Keratinocyte (primary cell): ENCODE results near the gene RPAP2. TPM values are rescaled to one million over a fixed set of nuclear protein-coding genes. Genes with fewer than 3 reads are reported as not detected.
A peak's percentile ranks its signal among the peaks of the same experiment; 100 is the strongest.

Experiments
- DNase-seq: peaks from one replicate; pipeline ENCODE4 v3.0.0-alpha.2; 2011; ENCODE audit warnings: low read depth, missing footprints, low spot score
- FAIRE-seq: peaks from 2 replicates; lab custom pipeline; 2011; peaks lifted over from hg19 to GRCh38; lab: Jason Lieb, UNC
- H2AFZ ChIP-seq: 2 replicates; pipeline ENCODE4 v1.6.0; 2012; ENCODE audit warnings: low read length, control low read depth, inconsistent platforms; ENCODE audit not compliant: control insufficient read depth
- H3K27ac ChIP-seq: 2 replicates; pipeline ENCODE4 v1.5.1; 2011; ENCODE audit warnings: low read length; ENCODE audit not compliant: control insufficient read depth, insufficient read depth
- H3K27me3 ChIP-seq: 3 replicates; pipeline ENCODE4 v1.6.0; 2011; ENCODE audit warnings: low read length; ENCODE audit not compliant: control insufficient read depth, insufficient read depth; ENCODE audit errors: extremely low read depth
- H3K36me3 ChIP-seq, 2 experiments: 2 replicates in 1 of 2; 3 replicates in 1 of 2; pipeline ENCODE4 v1.5.1; 2011; ENCODE audit warnings: low read length in 2 of 2, mild to moderate bottlenecking in 1 of 2; ENCODE audit not compliant: control insufficient read depth in 2 of 2, insufficient read depth in 2 of 2; ENCODE audit errors: extremely low read depth in 1 of 2
- H3K4me1 ChIP-seq: 3 replicates; pipeline ENCODE4 v1.5.1; 2011; ENCODE audit warnings: low read length; ENCODE audit not compliant: control insufficient read depth, insufficient read depth; ENCODE audit errors: extremely low read depth
- H3K4me2 ChIP-seq: 3 replicates; pipeline ENCODE4 v1.6.0; 2011; ENCODE audit warnings: low read depth, low read length; ENCODE audit not compliant: control insufficient read depth, insufficient read depth; ENCODE audit errors: extremely low read depth
- H3K4me3 ChIP-seq, 3 experiments: fragments of 200-600 bp in 1 of 3; sonication (generic) in 1 of 3; 2 replicates in 2 of 3; 3 replicates in 1 of 3; pipeline ENCODE4 v1.5.1; 2011 to 2016; ENCODE audit warnings: low read length in 3 of 3, mild to moderate bottlenecking in 3 of 3, control low read depth in 2 of 3, inconsistent platforms in 1 of 3, low read depth in 1 of 3, mixed read lengths in 1 of 3, mixed run types in 1 of 3, moderate library complexity in 1 of 3; ENCODE audit not compliant: control insufficient read depth in 2 of 3, insufficient read depth in 2 of 3; ENCODE audit errors: extremely low read depth in 1 of 3
- H3K79me2 ChIP-seq: 2 replicates; pipeline ENCODE4 v1.6.0; 2012; ENCODE audit warnings: low read length; ENCODE audit not compliant: control insufficient read depth, insufficient read depth
- H3K9ac ChIP-seq: 3 replicates; pipeline ENCODE4 v1.6.0; 2011; ENCODE audit warnings: low read length; ENCODE audit not compliant: control insufficient read depth, insufficient read depth; ENCODE audit errors: extremely low read depth
- H3K9me1 ChIP-seq: 3 replicates; pipeline ENCODE4 v1.6.0; 2011; ENCODE audit warnings: low read length; ENCODE audit not compliant: control insufficient read depth, insufficient read depth; ENCODE audit errors: extremely low read depth
- H3K9me3 ChIP-seq: 2 replicates; pipeline ENCODE4 v1.5.1; 2012; ENCODE audit warnings: low read depth, low read length; ENCODE audit not compliant: control insufficient read depth
- H4K20me1 ChIP-seq: 3 replicates; pipeline ENCODE4 v1.6.0; 2011; ENCODE audit warnings: low read length; ENCODE audit not compliant: control insufficient read depth, insufficient read depth; ENCODE audit errors: extremely low read depth
- CTCF ChIP-seq, 3 experiments: IDR thresholded peaks in 1 of 3; conservative IDR thresholded peaks in 1 of 3; optimal IDR thresholded peaks in 1 of 3; 2 replicates in 2 of 3; 3 replicates in 1 of 3; pipeline versions ENCODE3 to v1.5.1; 2011; ENCODE audit warnings: low read length in 3 of 3, mild to moderate bottlenecking in 3 of 3, moderate library complexity in 2 of 3, control low read depth in 1 of 3, inconsistent platforms in 1 of 3; ENCODE audit not compliant: insufficient read depth in 2 of 3; ENCODE audit errors: extremely low read depth in 1 of 3
- EZH2 ChIP-seq: IDR thresholded peaks from one replicate; pipeline ENCODE4 v1.6.1; 2012; ENCODE audit warnings: inconsistent platforms, mild to moderate bottlenecking, low read length, moderate library complexity
- dilution Hi-C: fragments of 300-500 bp; cut with MboI; formaldehyde crosslinking; loops from one replicate; pipeline ENCODE4 v1.7.0; 2020; ENCODE audit warnings: low sequenced_read_pairs; ENCODE audit not compliant: extremely low pct_ligation_motif_present
- polyA plus RNA-seq, 5 experiments: library from polyadenylated mRNA; depleted of rRNA in 3 of 5; stranded (reverse) in 3 of 5; stranded (forward) in 1 of 5; unstranded in 1 of 5; fragments of >200 nt; gene quantifications; 1 replicate in 1 of 5; 2 replicates in 3 of 5; 3 replicates in 1 of 5; pipeline versions ENCODE4 v1.2.1 to v1.2.3, GENCODE V29; 2011 to 2012; ENCODE audit warnings: missing spikeins in 2 of 5, low read depth in 1 of 5, low replicate concordance in 1 of 5

Gene RPAP2
- polyA plus RNA-seq, 1 donor (not counting 4 experiments of a cell fraction or from before 2014, with no cell fraction given): 21.5 TPM

- dilution Hi-C loops: no loop called here
Observed at GRCh38 chr1:92442351-92442750, 143.5 kb downstream of the RPAP2 start.

GRCh38 chr1:92443893-92444292, 145.0 kb downstream of the RPAP2 start:
- Histone ChIP-seq H3K79me2 (no peaks in the 10 kb centered on the region), H3K9me1 (no peaks in the 10 kb centered on the region), H3K9ac (no peak overlapping the region), H4K20me1 (no peaks in the 10 kb centered on the region), H3K4me3 (no peak overlapping the region), H3K4me2 (no peak overlapping the region), H2AFZ (no peak overlapping the region), H3K27me3 (no peaks in the 10 kb centered on the region), H3K9me3 (no peaks in the 10 kb centered on the region), H3K27ac (no peak overlapping the region), H3K36me3 (no peaks in the 10 kb centered on the region), H3K4me1 (peaks cover 8% of the 10 kb centered on the region)
- FAIRE-seq (no peak), DNase-seq (no peak)
- dilution Hi-C loops: no loop called here
- TF ChIP-seq EZH2: no peak
- TF ChIP-seq CTCF (optimal IDR thresholded peaks at IDR 0.05 in 1 of 3, IDR thresholded peaks at IDR 0.05 in 1 of 3, conservative IDR thresholded peaks at IDR 0.05 in 1 of 3; ENCODE audit: extremely low read depth in 1 of 3, insufficient read depth in 2 of 3, low read length in 3 of 3): no peak

More at GRCh38 chr1:92442351-92442750, 143.5 kb downstream of the RPAP2 start:
- peak overlapping the region; percentile 55 for H2AFZ ChIP-seq
- H3K4me1 ChIP-seq: peaks cover 8% of the 10 kb centered on the region
- H3K4me3 ChIP-seq: no peak overlapping the region
- no peaks in the 10 kb centered on the region for H3K36me3 ChIP-seq
- H3K79me2 ChIP-seq: no peaks in the 10 kb centered on the region
- H3K9me1 ChIP-seq: no peaks in the 10 kb centered on the region
- no peak overlapping the region for H3K9ac ChIP-seq
- no peaks in the 10 kb centered on the region for H4K20me1 ChIP-seq
- peak overlapping the region; percentile 53 for H3K4me2 ChIP-seq
- no peak for FAIRE-seq
- no peaks in the 10 kb centered on the region for H3K9me3 ChIP-seq
- H3K27me3 ChIP-seq: no peaks in the 10 kb centered on the region
- TF ChIP-seq EZH2 (no peak), CTCF (optimal IDR thresholded peaks at IDR 0.05 in 1 of 3, IDR thresholded peaks at IDR 0.05 in 1 of 3, conservative IDR thresholded peaks at IDR 0.05 in 1 of 3; ENCODE audit: extremely low read depth in 1 of 3, insufficient read depth in 2 of 3, low read length in 3 of 3) (no peak)
- no peak overlapping the region for H3K27ac ChIP-seq
- no peak for DNase-seq
